SK-N-SH (cell line): ENCODE data around the gene THAP7.
A peak's percentile ranks its signal among the peaks of the same experiment; 100 is the strongest.

Experiments
- EP300 ChIP-seq, 2 experiments: IDR thresholded peaks; 2 replicates each; pipeline versions ENCODE4 v1.4.0 to v1.6.1; 2012; ENCODE audit warnings: borderline replicate concordance in 1 of 2, low read depth in 1 of 2, low read length in 1 of 2
- GATA2 ChIP-seq: sonication (generic); formaldehyde crosslinking; IDR thresholded peaks from 2 replicates; pipeline ENCODE4 v1.5.0; 2020; ENCODE audit warnings: mild to moderate bottlenecking, missing genetic modification reagents
- JUND ChIP-seq: IDR thresholded peaks from 2 replicates; pipeline ENCODE4 v1.4.0; 2012
- MAX ChIP-seq: IDR thresholded peaks from 2 replicates; pipeline ENCODE4 v1.4.0; 2012; ENCODE audit warnings: low read depth
- POLR2AphosphoS5 ChIP-seq: IDR thresholded peaks from 2 replicates; pipeline ENCODE4 v1.6.1; 2012; ENCODE audit warnings: low read depth, low read length
- RCOR1 ChIP-seq: fragments of 150-350 bp; IDR thresholded peaks from 2 replicates; pipeline ENCODE4 v1.6.1; 2017; ENCODE audit warnings: antibody characterized with exemption, low read length
- REST ChIP-seq: IDR thresholded peaks from 2 replicates; pipeline ENCODE4 v1.6.1; 2012; ENCODE audit warnings: mild to moderate bottlenecking, low read depth, low read length, moderate library complexity
- TCF12 ChIP-seq: IDR thresholded peaks from 2 replicates; pipeline ENCODE4 v1.4.0; 2012
- TEAD4 ChIP-seq: IDR thresholded peaks from 2 replicates; pipeline ENCODE4 v1.4.0; 2012; ENCODE audit warnings: mild to moderate bottlenecking, borderline replicate concordance; ENCODE audit not compliant: insufficient read depth
- USF2 ChIP-seq: fragments of 150-350 bp; IDR thresholded peaks from 2 replicates; pipeline ENCODE4 v1.6.1; 2017; ENCODE audit warnings: antibody characterized with exemption, low read length, low read depth, borderline replicate concordance
- TF ChIP-seq, protein P1 (sequence below): fragments of 200-600 bp; sonication (generic); IDR thresholded peaks from 2 replicates; pipeline ENCODE4 v1.6.1; 2017; ENCODE audit warnings: antibody characterized with exemption, mild to moderate bottlenecking, moderate library complexity

- TF ChIP-seq, protein P1, sequence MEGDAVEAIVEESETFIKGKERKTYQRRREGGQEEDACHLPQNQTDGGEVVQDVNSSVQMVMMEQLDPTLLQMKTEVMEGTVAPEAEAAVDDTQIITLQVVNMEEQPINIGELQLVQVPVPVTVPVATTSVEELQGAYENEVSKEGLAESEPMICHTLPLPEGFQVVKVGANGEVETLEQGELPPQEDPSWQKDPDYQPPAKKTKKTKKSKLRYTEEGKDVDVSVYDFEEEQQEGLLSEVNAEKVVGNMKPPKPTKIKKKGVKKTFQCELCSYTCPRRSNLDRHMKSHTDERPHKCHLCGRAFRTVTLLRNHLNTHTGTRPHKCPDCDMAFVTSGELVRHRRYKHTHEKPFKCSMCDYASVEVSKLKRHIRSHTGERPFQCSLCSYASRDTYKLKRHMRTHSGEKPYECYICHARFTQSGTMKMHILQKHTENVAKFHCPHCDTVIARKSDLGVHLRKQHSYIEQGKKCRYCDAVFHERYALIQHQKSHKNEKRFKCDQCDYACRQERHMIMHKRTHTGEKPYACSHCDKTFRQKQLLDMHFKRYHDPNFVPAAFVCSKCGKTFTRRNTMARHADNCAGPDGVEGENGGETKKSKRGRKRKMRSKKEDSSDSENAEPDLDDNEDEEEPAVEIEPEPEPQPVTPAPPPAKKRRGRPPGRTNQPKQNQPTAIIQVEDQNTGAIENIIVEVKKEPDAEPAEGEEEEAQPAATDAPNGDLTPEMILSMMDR = no peak
- no peak for TF ChIP-seq JUND
- 0 out of 2 replicates have a peak, but pooled peaks have one; percentile 67 for TF ChIP-seq POLR2AphosphoS5
- TF ChIP-seq USF2 = no peak
- TF ChIP-seq GATA2 = no peak
- TF ChIP-seq RCOR1 = no peak
- TF ChIP-seq TCF12 = no peak
- peak; percentile 62; the same call in 1 of the 2 replicates for TF ChIP-seq REST
- no peak for TF ChIP-seq MAX
- no peak for TF ChIP-seq EP300 (IDR thresholded peaks at IDR 0.05; ENCODE audit: borderline replicate concordance in 1 of 2, low read depth in 1 of 2, low read length in 1 of 2)
- no peak for TF ChIP-seq TEAD4
These were observed 11.8 kb upstream of the THAP7 start for GRCh38 chr22:21013657-21014201.
